GM23338 (cell line): Measurements from ENCODE around the gene AREL1. TPM values are rescaled to one million over a fixed set of nuclear protein-coding genes. Genes with fewer than 3 reads are reported as not detected.

ENCODE experiments used
- ATAC-seq: fragments of 200-7000 bp; cut with Tn5 transposase; 3 replicates; pipeline ENCODE4 v1.9.1; 2020
- DNase-seq: peaks from one replicate; pipeline ENCODE4 v3.0.0-alpha.2; 2015; ENCODE audit warnings: low spot score
- H2AFZ ChIP-seq: fragments of 200-600 bp; sonication (generic); 2 replicates; pipeline ENCODE4 v1.8.0; 2016; ENCODE audit warnings: antibody characterized with exemption, mild to moderate bottlenecking, moderate library complexity
- H3F3A ChIP-seq: fragments of 200-600 bp; sonication (generic); replicated peaks from 2 replicates; pipeline ENCODE4 v1.8.0; 2017; ENCODE audit warnings: antibody characterized with exemption, mixed run types, low read depth
- H3K27ac ChIP-seq: fragments of 200-600 bp; sonication (generic); 2 replicates; pipeline ENCODE4 v1.6.1; 2016; ENCODE audit warnings: low read depth
- H3K27me3 ChIP-seq: fragments of 200-600 bp; sonication (generic); 2 replicates; pipeline ENCODE4 v1.8.0; 2016; ENCODE audit warnings: mild to moderate bottlenecking, mixed run types, moderate library complexity; ENCODE audit not compliant: insufficient read depth
- H3K36me3 ChIP-seq: fragments of 200-600 bp; sonication (generic); 2 replicates; pipeline ENCODE4 v1.8.0; 2016; ENCODE audit warnings: mild to moderate bottlenecking; ENCODE audit not compliant: insufficient read depth
- H3K4me1 ChIP-seq: fragments of 200-600 bp; sonication (generic); 2 replicates; pipeline ENCODE4 v1.8.0; 2016; ENCODE audit warnings: mild to moderate bottlenecking, moderate library complexity; ENCODE audit not compliant: insufficient read depth
- H3K4me2 ChIP-seq: fragments of 200-600 bp; sonication (generic); 2 replicates; pipeline ENCODE4 v1.7.1; 2017; ENCODE audit warnings: mixed run types
- H3K4me3 ChIP-seq: fragments of 200-600 bp; sonication (generic); 2 replicates; pipeline ENCODE4 v1.6.1; 2016; ENCODE audit warnings: mixed run types
- H3K79me2 ChIP-seq: fragments of 200-600 bp; sonication (generic); replicated peaks from 2 replicates; pipeline ENCODE4 v1.8.0; 2017; ENCODE audit warnings: mild to moderate bottlenecking; ENCODE audit not compliant: insufficient read depth
- H3K9me2 ChIP-seq: fragments of 200-600 bp; sonication (generic); 2 replicates; pipeline ENCODE4 v1.8.0; 2017; ENCODE audit not compliant: insufficient read depth
- H4K20me1 ChIP-seq: fragments of 200-600 bp; sonication (generic); replicated peaks from 2 replicates; pipeline ENCODE4 v1.8.0; 2017; ENCODE audit warnings: mild to moderate bottlenecking; ENCODE audit not compliant: insufficient read depth
- H3K27ac Mint-ChIP-seq: 2 replicates; pipeline ENCODE4 v1.8.0; 2020; ENCODE audit warnings: inconsistent platforms, mild to moderate bottlenecking, moderate library complexity, mixed read lengths
- H3K27me3 Mint-ChIP-seq: 3 replicates; pipeline ENCODE4 v1.8.0; 2022; ENCODE audit warnings: low read depth, mild to moderate bottlenecking, moderate library complexity, mixed read lengths, inconsistent platforms; ENCODE audit not compliant: insufficient read depth, poor library complexity
- H3K36me3 Mint-ChIP-seq: 3 replicates; pipeline ENCODE4 v1.8.0; 2021; ENCODE audit warnings: low read depth, mild to moderate bottlenecking, inconsistent platforms, moderate library complexity, mixed read lengths
- H3K4me1 Mint-ChIP-seq: 3 replicates; pipeline ENCODE4 v1.8.0; 2020; ENCODE audit warnings: mild to moderate bottlenecking, inconsistent platforms, mixed read lengths
- H3K4me3 Mint-ChIP-seq: 3 replicates; pipeline ENCODE4 v1.8.0; 2021; ENCODE audit warnings: moderate library complexity, mild to moderate bottlenecking, inconsistent platforms, mixed read lengths
- H3K9me3 Mint-ChIP-seq: 3 replicates; pipeline ENCODE4 v1.8.0; 2020; ENCODE audit warnings: moderate library complexity, mild to moderate bottlenecking, inconsistent platforms, mixed read lengths
- CREB1 ChIP-seq: fragments of 250-450 bp; sonication (Bioruptor Pico); IDR thresholded peaks from 2 replicates; pipeline ENCODE4 v1.5.0; 2020; ENCODE audit warnings: low read depth, mild to moderate bottlenecking, moderate library complexity
- CTCF ChIP-seq, 2 experiments: fragments of 200-600 bp in 1 of 2; sonication (generic) in 1 of 2; conservative IDR thresholded peaks; 2 replicates each; pipeline versions ENCODE4 v1.5.1 to v1.6.1; 2016 to 2017; ENCODE audit warnings: antibody characterized with exemption in 2 of 2, low read depth in 2 of 2, mild to moderate bottlenecking in 2 of 2, moderate library complexity in 1 of 2
- ETS1 ChIP-seq: IDR thresholded peaks from 2 replicates; pipeline ENCODE4 v1.6.1; 2016; ENCODE audit warnings: antibody characterized with exemption
- EZH2 ChIP-seq: fragments of 200-600 bp; sonication (generic); IDR thresholded peaks from one replicate; pipeline ENCODE4 v1.8.0; 2017; ENCODE audit warnings: antibody characterized with exemption, mild to moderate bottlenecking, low read depth; ENCODE audit not compliant: unreplicated experiment
- EZH2phosphoT487 ChIP-seq: fragments of 200-600 bp; sonication (generic); IDR thresholded peaks from one replicate; pipeline ENCODE4 v1.8.1; 2018; ENCODE audit warnings: antibody characterized with exemption; ENCODE audit not compliant: unreplicated experiment
- JUNB ChIP-seq: IDR thresholded peaks from one replicate; pipeline ENCODE4 v1.6.1; 2016; ENCODE audit warnings: antibody characterized with exemption; ENCODE audit not compliant: unreplicated experiment
- NANOG ChIP-seq: IDR thresholded peaks from 2 replicates; pipeline ENCODE4 v1.6.1; 2016; ENCODE audit warnings: antibody characterized with exemption, borderline replicate concordance
- POLR2AphosphoS5 ChIP-seq: IDR thresholded peaks from 2 replicates; pipeline ENCODE4 v1.6.1; 2016; ENCODE audit warnings: antibody characterized with exemption, low read depth
- STAT1 ChIP-seq: IDR thresholded peaks from one replicate; pipeline ENCODE4 v1.6.1; 2016; ENCODE audit warnings: antibody characterized with exemption; ENCODE audit not compliant: unreplicated experiment
- ZNF114 ChIP-seq: fragments of 250-450 bp; sonication (Bioruptor Pico); IDR thresholded peaks from 2 replicates; pipeline ENCODE4 v1.5.0; 2020; ENCODE audit warnings: mild to moderate bottlenecking, moderate library complexity
- ZNF331 ChIP-seq: fragments of 250-450 bp; sonication (Bioruptor Pico); IDR thresholded peaks from 2 replicates; pipeline ENCODE4 v1.5.0; 2020; ENCODE audit warnings: low read depth, mild to moderate bottlenecking, moderate library complexity
- polyA plus RNA-seq: library from polyadenylated mRNA; unstranded; fragments of >200 nt; fragmentation: Nextera tagmentation; extraction: Ambion mirVana; gene quantifications from 2 replicates; pipeline ENCODE4 v1.2.1, GENCODE V29; 2016
- total RNA-seq: library from RNA; depleted of rRNA; stranded (reverse); fragments of >200 nt; shearing (Covaris generic); gene quantifications from 2 replicates; pipeline ENCODE4 v1.2.3, GENCODE V29; 2014
- TF ChIP-seq, protein P1 (sequence below): IDR thresholded peaks from one replicate; pipeline ENCODE4 v1.6.1; 2018; ENCODE audit warnings: antibody characterized with exemption; ENCODE audit not compliant: unreplicated experiment
- TF ChIP-seq, protein P2 (sequence below): fragments of 250-450 bp; sonication (Bioruptor Pico); IDR thresholded peaks from 2 replicates; pipeline ENCODE4 v1.5.0; 2020; ENCODE audit warnings: mild to moderate bottlenecking, moderate library complexity

AREL1 gene
- total and polyA plus RNA-seq, 2 experiments from 2014 or later, result 7.5 to 23.6 TPM

- Mint-ChIP-seq H3K4me1 (peaks cover 9% of the 10 kb centered on the region; the same call in 2 of the 3 replicates), H3K27me3 (peaks cover 3% of the 10 kb centered on the region), H3K36me3 (no peaks in the 10 kb centered on the region), H3K9me3 (no peaks in the 10 kb centered on the region), H3K27ac (no peak overlapping the region), H3K4me3 (no peak overlapping the region)
- H3K27ac ChIP-seq, result no peak overlapping the region
- no peak overlapping the region for H3K4me3 ChIP-seq
- no peak overlapping the region for H3K4me2 ChIP-seq
- TF ChIP-seq JUNB (no peak), ETS1 (no peak), ZNF331 (no peak), CTCF (conservative IDR thresholded peaks at IDR 0.05; ENCODE audit: low read depth in 2 of 2) (no peak), CREB1 (no peak), NANOG (no peak), EZH2 (no peak), ZNF114 (CRISPR knock-in tag) (no peak), STAT1 (no peak), EZH2phosphoT487 (no peak), POLR2AphosphoS5 (no peak)
- TF ChIP-seq, protein P1, sequence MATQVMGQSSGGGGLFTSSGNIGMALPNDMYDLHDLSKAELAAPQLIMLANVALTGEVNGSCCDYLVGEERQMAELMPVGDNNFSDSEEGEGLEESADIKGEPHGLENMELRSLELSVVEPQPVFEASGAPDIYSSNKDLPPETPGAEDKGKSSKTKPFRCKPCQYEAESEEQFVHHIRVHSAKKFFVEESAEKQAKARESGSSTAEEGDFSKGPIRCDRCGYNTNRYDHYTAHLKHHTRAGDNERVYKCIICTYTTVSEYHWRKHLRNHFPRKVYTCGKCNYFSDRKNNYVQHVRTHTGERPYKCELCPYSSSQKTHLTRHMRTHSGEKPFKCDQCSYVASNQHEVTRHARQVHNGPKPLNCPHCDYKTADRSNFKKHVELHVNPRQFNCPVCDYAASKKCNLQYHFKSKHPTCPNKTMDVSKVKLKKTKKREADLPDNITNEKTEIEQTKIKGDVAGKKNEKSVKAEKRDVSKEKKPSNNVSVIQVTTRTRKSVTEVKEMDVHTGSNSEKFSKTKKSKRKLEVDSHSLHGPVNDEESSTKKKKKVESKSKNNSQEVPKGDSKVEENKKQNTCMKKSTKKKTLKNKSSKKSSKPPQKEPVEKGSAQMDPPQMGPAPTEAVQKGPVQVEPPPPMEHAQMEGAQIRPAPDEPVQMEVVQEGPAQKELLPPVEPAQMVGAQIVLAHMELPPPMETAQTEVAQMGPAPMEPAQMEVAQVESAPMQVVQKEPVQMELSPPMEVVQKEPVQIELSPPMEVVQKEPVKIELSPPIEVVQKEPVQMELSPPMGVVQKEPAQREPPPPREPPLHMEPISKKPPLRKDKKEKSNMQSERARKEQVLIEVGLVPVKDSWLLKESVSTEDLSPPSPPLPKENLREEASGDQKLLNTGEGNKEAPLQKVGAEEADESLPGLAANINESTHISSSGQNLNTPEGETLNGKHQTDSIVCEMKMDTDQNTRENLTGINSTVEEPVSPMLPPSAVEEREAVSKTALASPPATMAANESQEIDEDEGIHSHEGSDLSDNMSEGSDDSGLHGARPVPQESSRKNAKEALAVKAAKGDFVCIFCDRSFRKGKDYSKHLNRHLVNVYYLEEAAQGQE, result no peak
- TF ChIP-seq, protein P2, sequence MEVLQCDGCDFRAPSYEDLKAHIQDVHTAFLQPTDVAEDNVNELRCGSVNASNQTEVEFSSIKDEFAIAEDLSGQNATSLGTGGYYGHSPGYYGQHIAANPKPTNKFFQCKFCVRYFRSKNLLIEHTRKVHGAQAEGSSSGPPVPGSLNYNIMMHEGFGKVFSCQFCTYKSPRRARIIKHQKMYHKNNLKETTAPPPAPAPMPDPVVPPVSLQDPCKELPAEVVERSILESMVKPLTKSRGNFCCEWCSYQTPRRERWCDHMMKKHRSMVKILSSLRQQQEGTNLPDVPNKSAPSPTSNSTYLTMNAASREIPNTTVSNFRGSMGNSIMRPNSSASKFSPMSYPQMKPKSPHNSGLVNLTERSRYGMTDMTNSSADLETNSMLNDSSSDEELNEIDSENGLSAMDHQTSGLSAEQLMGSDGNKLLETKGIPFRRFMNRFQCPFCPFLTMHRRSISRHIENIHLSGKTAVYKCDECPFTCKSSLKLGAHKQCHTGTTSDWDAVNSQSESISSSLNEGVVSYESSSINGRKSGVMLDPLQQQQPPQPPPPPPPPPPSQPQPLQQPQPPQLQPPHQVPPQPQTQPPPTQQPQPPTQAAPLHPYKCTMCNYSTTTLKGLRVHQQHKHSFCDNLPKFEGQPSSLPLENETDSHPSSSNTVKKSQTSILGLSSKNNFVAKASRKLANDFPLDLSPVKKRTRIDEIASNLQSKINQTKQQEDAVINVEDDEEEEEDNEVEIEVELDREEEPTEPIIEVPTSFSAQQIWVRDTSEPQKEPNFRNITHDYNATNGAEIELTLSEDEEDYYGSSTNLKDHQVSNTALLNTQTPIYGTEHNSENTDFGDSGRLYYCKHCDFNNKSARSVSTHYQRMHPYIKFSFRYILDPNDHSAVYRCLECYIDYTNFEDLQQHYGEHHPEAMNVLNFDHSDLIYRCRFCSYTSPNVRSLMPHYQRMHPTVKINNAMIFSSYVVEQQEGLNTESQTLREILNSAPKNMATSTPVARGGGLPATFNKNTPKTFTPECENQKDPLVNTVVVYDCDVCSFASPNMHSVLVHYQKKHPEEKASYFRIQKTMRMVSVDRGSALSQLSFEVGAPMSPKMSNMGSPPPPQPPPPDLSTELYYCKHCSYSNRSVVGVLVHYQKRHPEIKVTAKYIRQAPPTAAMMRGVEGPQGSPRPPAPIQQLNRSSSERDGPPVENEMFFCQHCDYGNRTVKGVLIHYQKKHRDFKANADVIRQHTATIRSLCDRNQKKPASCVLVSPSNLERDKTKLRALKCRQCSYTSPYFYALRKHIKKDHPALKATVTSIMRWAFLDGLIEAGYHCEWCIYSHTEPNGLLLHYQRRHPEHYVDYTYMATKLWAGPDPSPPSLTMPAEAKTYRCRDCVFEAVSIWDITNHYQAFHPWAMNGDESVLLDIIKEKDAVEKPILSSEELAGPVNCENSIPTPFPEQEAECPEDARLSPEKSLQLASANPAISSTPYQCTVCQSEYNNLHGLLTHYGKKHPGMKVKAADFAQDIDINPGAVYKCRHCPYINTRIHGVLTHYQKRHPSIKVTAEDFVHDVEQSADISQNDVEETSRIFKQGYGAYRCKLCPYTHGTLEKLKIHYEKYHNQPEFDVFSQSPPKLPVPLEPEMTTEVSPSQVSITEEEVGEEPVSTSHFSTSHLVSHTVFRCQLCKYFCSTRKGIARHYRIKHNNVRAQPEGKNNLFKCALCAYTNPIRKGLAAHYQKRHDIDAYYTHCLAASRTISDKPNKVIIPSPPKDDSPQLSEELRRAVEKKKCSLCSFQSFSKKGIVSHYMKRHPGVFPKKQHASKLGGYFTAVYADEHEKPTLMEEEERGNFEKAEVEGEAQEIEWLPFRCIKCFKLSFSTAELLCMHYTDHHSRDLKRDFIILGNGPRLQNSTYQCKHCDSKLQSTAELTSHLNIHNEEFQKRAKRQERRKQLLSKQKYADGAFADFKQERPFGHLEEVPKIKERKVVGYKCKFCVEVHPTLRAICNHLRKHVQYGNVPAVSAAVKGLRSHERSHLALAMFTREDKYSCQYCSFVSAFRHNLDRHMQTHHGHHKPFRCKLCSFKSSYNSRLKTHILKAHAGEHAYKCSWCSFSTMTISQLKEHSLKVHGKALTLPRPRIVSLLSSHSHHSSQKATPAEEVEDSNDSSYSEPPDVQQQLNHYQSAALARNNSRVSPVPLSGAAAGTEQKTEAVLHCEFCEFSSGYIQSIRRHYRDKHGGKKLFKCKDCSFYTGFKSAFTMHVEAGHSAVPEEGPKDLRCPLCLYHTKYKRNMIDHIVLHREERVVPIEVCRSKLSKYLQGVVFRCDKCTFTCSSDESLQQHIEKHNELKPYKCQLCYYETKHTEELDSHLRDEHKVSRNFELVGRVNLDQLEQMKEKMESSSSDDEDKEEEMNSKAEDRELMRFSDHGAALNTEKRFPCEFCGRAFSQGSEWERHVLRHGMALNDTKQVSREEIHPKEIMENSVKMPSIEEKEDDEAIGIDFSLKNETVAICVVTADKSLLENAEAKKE (CRISPR knock-in tag), result no peak
- DNase-seq, result no peak
- no peaks in the 10 kb centered on the region for H3K27me3 ChIP-seq
- H3K36me3 ChIP-seq, result no peaks in the 10 kb centered on the region
- H3F3A ChIP-seq, result no peaks in the 10 kb centered on the region
- no peaks in the 10 kb centered on the region for H3K9me2 ChIP-seq
- H3K79me2 ChIP-seq, result no peaks in the 10 kb centered on the region
- ATAC-seq, result no peak
- H4K20me1 ChIP-seq, result no peaks in the 10 kb centered on the region
- no peaks in the 10 kb centered on the region for H3K4me1 ChIP-seq
- no peak overlapping the region for H2AFZ ChIP-seq
Measured at GRCh38 chr14:74647061-74647677, 65.7 kb downstream of the AREL1 start.
